SK-N-MC (cell line): ENCODE measurements around the gene GNAT1.
A peak's percentile ranks its signal among the peaks of the same experiment; 100 is the strongest.

ENCODE experiments used
- DNase-seq: peaks from one replicate; pipeline ENCODE4 v3.0.0-alpha.2; 2011; ENCODE audit warnings: low read depth, low spot score
- H3K27ac ChIP-seq: fragments of 200-600 bp; sonication (generic); 2 replicates; pipeline ENCODE4 v1.5.1; 2016; ENCODE audit warnings: mixed run types
- H3K36me3 ChIP-seq: fragments of 200-600 bp; sonication (generic); 2 replicates; pipeline ENCODE4 v1.6.1; 2017; ENCODE audit warnings: antibody characterized with exemption, low read length, mixed read lengths; ENCODE audit not compliant: insufficient read depth
- H3K4me3 ChIP-seq: fragments of 200-600 bp; sonication (generic); 2 replicates; pipeline ENCODE4 v1.5.1; 2016
- H3K9ac ChIP-seq: fragments of 200-600 bp; sonication (generic); 2 replicates; pipeline ENCODE4 v1.8.0; 2017; ENCODE audit warnings: mixed run types, mixed read lengths; ENCODE audit not compliant: insufficient read length
- H3K9me3 ChIP-seq: fragments of 200-600 bp; sonication (generic); 2 replicates; pipeline ENCODE4 v1.6.1; 2017; ENCODE audit warnings: low read depth, mild to moderate bottlenecking, antibody characterized with exemption, low read length, moderate library complexity, mixed read lengths
- EZH2 ChIP-seq: fragments of 200-600 bp; sonication (generic); IDR thresholded peaks from one replicate; pipeline ENCODE4 v1.6.1; 2017; ENCODE audit warnings: antibody characterized with exemption
- FOXP2 ChIP-seq: optimal IDR thresholded peaks from 2 replicates; pipeline ENCODE3; 2011; ENCODE audit warnings: mild to moderate bottlenecking, moderate library complexity; ENCODE audit not compliant: insufficient read depth; ENCODE audit errors: extremely low read length, control extremely low read depth
- POLR2AphosphoS5 ChIP-seq: IDR thresholded peaks from 2 replicates; pipeline ENCODE4 v1.6.1; 2012; ENCODE audit warnings: mild to moderate bottlenecking, low read depth, low read length, borderline replicate concordance

The GNAT1 gene

DNA sequence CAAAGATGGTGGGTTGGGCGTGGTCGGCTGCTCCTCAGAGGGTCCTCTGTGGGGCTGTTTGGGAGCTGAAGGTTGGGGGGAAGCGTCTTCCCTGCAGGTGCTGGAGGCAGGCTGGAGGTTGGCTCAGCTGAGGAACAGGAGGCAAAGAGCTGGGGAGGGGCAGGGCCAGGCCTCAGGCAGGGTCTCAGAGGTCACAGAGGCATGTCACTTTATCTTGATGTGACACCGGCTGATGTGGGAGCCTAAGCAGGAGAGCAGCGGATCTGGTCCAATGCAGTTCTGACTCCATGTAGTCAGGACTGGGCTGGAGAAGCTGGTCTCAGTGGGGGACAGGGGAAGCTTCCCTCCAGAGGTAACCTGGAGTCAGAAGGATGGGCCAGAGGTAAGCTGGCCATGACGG is 7.7 kb upstream of the GNAT1 start:
- Histone ChIP-seq H3K9ac (no peak overlapping the region), H3K36me3 (no peaks in the 10 kb centered on the region), H3K27ac (no peak overlapping the region), H3K9me3 (no peaks in the 10 kb centered on the region), H3K4me3 (no peak overlapping the region)
- DNase-seq: no peak
- TF ChIP-seq FOXP2: no peak
- no peak for TF ChIP-seq EZH2
- no peak for TF ChIP-seq POLR2AphosphoS5

GRCh38 chr3:50184242-50184978 is 7.0 kb upstream of the GNAT1 start:
- no peak overlapping the region for H3K9ac ChIP-seq
- no peak overlapping the region for H3K27ac ChIP-seq
- H3K9me3 ChIP-seq: no peaks in the 10 kb centered on the region
- no peak for TF ChIP-seq POLR2AphosphoS5
- TF ChIP-seq FOXP2: no peak
- no peak for TF ChIP-seq EZH2
- no peak for DNase-seq
- H3K36me3 ChIP-seq: no peaks in the 10 kb centered on the region
- H3K4me3 ChIP-seq: no peak overlapping the region

DNA sequence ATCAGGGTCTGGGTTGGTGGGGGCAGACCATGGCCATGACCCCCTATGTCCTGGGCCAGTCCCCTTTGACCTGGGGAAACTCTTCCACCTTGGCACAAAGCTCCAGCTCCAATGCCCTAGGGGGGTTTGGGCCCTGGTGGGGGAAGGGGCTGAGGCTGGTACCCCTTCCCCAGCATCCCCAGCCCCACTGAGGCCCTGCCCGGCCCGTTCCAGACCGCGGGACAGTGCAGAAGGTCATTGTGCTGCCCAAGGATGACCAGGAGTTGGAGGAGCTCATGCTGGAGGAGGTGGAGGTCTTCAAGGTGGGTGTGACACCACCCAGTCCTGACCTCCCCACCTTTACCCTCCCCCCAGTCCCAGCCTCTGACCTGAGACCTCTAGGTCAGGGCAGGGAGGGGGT is 6.2 kb upstream of the GNAT1 start:
- no peak for DNase-seq
- no peaks in the 10 kb centered on the region for H3K9me3 ChIP-seq
- no peak overlapping the region for H3K9ac ChIP-seq
- H3K36me3 ChIP-seq: no peaks in the 10 kb centered on the region
- H3K27ac ChIP-seq: no peak overlapping the region
- TF ChIP-seq EZH2: no peak
- H3K4me3 ChIP-seq: no peak overlapping the region

DNA sequence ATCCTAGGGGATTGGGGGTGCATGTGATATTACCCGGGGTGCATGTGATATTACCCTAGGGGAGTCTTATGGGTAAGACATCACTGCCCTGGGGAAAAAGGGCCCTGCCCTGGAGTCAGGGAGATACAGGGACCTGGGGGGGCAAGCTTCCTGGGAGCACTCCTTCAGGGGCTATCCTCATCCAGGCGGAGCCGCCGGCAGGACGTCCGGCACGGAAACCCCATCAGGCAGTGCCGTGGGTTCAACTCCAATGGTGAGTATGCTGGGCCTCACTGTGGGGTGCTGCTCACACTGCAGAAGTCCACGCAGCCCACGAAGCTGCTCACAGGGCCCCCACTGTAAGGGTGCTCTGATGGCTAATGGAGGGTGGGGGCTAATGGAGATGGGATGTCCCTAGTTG is 5.3 kb upstream of the GNAT1 start:
- TF ChIP-seq POLR2AphosphoS5: no peak
- TF ChIP-seq EZH2: no peak
- TF ChIP-seq FOXP2: no peak
- Histone ChIP-seq H3K9ac (no peak overlapping the region), H3K27ac (no peak overlapping the region), H3K9me3 (no peaks in the 10 kb centered on the region), H3K36me3 (no peaks in the 10 kb centered on the region), H3K4me3 (no peak overlapping the region)
- DNase-seq: no peak

GRCh38 chr3:50187750-50188149 is 3.7 kb upstream of the GNAT1 start:
- no peak overlapping the region for H3K9ac ChIP-seq
- TF ChIP-seq EZH2 (no peak), FOXP2 (no peak), POLR2AphosphoS5 (no peak)
- H3K4me3 ChIP-seq: no peak overlapping the region
- H3K9me3 ChIP-seq: no peaks in the 10 kb centered on the region
- H3K27ac ChIP-seq: no peak overlapping the region
- H3K36me3 ChIP-seq: no peaks in the 10 kb centered on the region
- DNase-seq: no peak

DNA sequence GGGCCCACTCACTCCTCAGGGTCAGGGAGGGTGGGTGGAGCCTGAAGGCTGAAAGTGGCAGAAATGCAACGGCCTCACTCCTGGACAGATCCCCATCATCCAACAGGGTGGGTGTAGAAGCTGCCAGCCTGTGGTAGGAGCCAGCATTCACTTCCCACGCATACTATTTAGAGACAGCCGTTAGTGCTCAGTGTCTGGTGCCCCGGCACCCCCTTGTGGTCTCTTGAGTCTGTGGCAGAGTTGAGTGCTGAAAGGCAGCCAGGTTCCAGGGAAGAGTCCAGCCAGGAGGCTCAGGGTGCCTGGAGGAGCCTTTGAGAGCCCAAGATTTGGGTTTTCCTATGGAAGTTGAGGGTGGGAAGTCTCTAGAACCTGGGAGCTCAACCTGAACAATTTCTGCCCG is 2.1 kb upstream of the GNAT1 start:
- no peak for DNase-seq
- Histone ChIP-seq H3K9ac (no peak overlapping the region), H3K9me3 (no peaks in the 10 kb centered on the region), H3K27ac (no peak overlapping the region), H3K36me3 (no peaks in the 10 kb centered on the region), H3K4me3 (no peak overlapping the region)
- no peak for TF ChIP-seq POLR2AphosphoS5
- no peak for TF ChIP-seq FOXP2
- no peak for TF ChIP-seq EZH2

DNA sequence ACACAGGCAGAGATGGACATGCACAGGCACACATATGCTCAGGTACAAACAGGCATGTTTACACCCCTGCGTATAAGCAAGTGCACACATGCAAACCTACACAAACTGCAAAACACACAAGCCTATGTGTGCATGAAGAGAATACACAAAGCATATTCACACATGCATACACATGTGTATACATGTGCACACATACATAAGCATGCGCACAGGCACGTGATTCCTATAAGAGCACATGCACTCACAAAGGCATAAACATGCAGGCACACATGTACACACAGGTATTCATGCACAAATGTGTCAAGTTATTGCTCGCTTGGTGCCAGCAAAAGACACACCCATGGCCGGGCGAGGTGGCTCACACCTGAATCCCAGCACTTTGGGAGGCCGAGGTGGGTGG is 1.4 kb upstream of the GNAT1 start:
- Histone ChIP-seq H3K4me3 (no peak overlapping the region), H3K9ac (no peak overlapping the region), H3K27ac (no peak overlapping the region), H3K36me3 (no peaks in the 10 kb centered on the region), H3K9me3 (no peaks in the 10 kb centered on the region)
- DNase-seq: no peak
- TF ChIP-seq POLR2AphosphoS5 (no peak), FOXP2 (no peak), EZH2 (no peak)

GRCh38 chr3:50192124-50192523 is 714 bp downstream of the GNAT1 start:
- Histone ChIP-seq H3K9me3 (no peaks in the 10 kb centered on the region), H3K4me3 (no peak overlapping the region), H3K27ac (no peak overlapping the region), H3K9ac (no peak overlapping the region), H3K36me3 (no peaks in the 10 kb centered on the region)
- no peak for DNase-seq
- TF ChIP-seq EZH2: no peak

DNA sequence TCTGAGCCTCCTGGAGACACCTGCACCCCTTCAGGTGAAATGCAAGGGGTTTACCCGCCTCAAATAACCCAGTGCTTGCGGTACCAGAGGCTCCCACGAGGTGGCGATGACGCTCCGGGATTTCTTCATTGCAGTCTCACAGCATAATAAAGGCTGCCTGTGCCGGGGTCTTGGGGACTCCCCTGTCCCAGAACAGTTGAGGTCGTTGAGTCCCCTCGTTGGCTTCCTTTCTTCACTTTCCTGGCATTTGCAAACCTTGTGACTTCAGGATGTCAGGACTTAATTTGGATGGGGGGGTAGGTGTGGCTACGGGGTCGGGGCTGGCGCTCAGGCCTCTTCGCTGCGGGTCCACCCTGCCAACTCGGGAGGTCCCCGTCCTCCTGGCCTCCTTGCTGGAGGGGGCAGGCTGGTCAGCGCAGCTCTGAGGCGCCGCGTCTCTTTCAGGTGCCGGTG is 1.3 kb downstream of the GNAT1 start:
- Histone ChIP-seq H3K4me3 (no peak overlapping the region), H3K9me3 (no peaks in the 10 kb centered on the region), H3K9ac (no peak overlapping the region), H3K27ac (no peak overlapping the region), H3K36me3 (no peaks in the 10 kb centered on the region)
- DNase-seq: peak; percentile 18
- no peak for TF ChIP-seq POLR2AphosphoS5
- TF ChIP-seq FOXP2: no peak
- no peak for TF ChIP-seq EZH2

- no peak overlapping the region for H3K27ac ChIP-seq
- H3K4me3 ChIP-seq: no peak overlapping the region
- TF ChIP-seq POLR2AphosphoS5 (no peak), EZH2 (no peak), FOXP2 (no peak)
Observed at GRCh38 chr3:50193286-50193685, 1.9 kb downstream of the GNAT1 start.

More at GRCh38 chr3:50193286-50193685, 1.9 kb downstream of the GNAT1 start:
- DNase-seq: no peak
- H3K9me3 ChIP-seq: no peaks in the 10 kb centered on the region
- H3K36me3 ChIP-seq: no peaks in the 10 kb centered on the region
- H3K9ac ChIP-seq: no peak overlapping the region
